Thymus (tissue), 11 donors: ENCODE measurements around the gene PAK4. TPM values are rescaled to one million over a fixed set of nuclear protein-coding genes. Genes with fewer than 3 reads are reported as not detected.
"Not testable (repeated sequence)": the region's sequence is repeated elsewhere in the genome, so short reads cannot be mapped to it uniquely, and the experiment has no call there.

Experiments
- DNase-seq, 9 donors: peaks; one replicate each; pipeline ENCODE4 v3.0.0-alpha.2; 2013; ENCODE audit warnings: low spot score in 9 of 9, low read depth in 6 of 9, missing footprints in 1 of 9
- H3K27ac ChIP-seq, 2 donors: one replicate each; pipeline ENCODE4 v1.5.1; 2013; ENCODE audit warnings: control low read depth in 1 of 2, low read depth in 1 of 2, low read length in 1 of 2, mild to moderate bottlenecking in 1 of 2, moderate library complexity in 1 of 2
- H3K27me3 ChIP-seq, 2 donors: one replicate each; pipeline ENCODE4 v1.5.1; 2013; ENCODE audit warnings: low read length in 1 of 2; ENCODE audit not compliant: control insufficient read depth in 2 of 2, insufficient read depth in 1 of 2
- H3K36me3 ChIP-seq, 2 donors: one replicate each; pipeline ENCODE4 v1.5.1; 2013; ENCODE audit warnings: low read length in 1 of 2, mild to moderate bottlenecking in 1 of 2, moderate library complexity in 1 of 2; ENCODE audit not compliant: control insufficient read depth in 2 of 2, insufficient read depth in 2 of 2
- H3K4me1 ChIP-seq, 2 donors: one replicate each; pipeline ENCODE4 v1.5.1; 2013; ENCODE audit warnings: low read length in 2 of 2; ENCODE audit not compliant: control insufficient read depth in 2 of 2, insufficient read depth in 2 of 2
- H3K4me3 ChIP-seq, 2 donors: one replicate each; pipeline ENCODE4 v1.5.1; 2013; ENCODE audit warnings: low read length in 2 of 2, control low read depth in 1 of 2, mild to moderate bottlenecking in 1 of 2
- H3K9me3 ChIP-seq, 2 donors: one replicate each; pipeline ENCODE4 v1.5.1; 2013; ENCODE audit warnings: low read length in 1 of 2, mild to moderate bottlenecking in 1 of 2; ENCODE audit not compliant: control insufficient read depth in 2 of 2, insufficient read depth in 1 of 2
- WGBS: extraction: QIAGEN DNeasy Blood & Tissue Kit; methylation state at CpG from one replicate; pipeline ENCODE4 v1.1.7; 2013; 5-methylcytosine and 5-hydroxymethylcytosine counted together
- polyA plus RNA-seq: library from polyadenylated mRNA; stranded (reverse); fragments of 200-250 nt; gene quantifications from one replicate; pipeline ENCODE4 v1.2.3, GENCODE V29; 2013
- total RNA-seq: library from RNA; stranded (reverse); fragments of 120-200 nt; gene quantifications from one replicate; pipeline ENCODE4 v1.2.4, GENCODE V29; 2013
- donor health status: healthy.

PAK4 gene
- total and polyA plus RNA-seq, 2 donors, result 1.9 to 14.4 TPM

DNA sequence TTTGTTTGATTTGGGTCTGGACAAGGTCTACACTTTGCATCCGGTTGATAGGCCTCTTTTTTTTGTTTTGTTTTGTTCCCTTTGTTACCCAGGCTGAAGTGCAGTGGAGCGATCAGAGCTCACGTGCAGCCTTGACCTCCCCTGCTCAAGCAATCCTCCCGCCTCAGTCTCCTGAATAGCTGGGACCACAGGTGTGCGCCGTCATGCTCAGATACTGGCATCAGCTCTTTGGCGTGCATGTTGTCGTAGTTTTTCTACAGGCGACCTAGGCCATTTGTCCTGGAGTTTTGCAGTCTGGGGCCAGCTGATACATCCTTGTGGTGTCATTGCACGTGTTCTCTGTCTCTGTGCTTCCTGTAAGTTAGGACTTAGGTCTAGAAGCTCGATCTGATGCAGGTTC, 16.3 kb downstream of the PAK4 start:
- no peak overlapping the region for H3K27ac ChIP-seq
- peaks cover 0 to 29% of the 10 kb centered on the region in 2 donors for H3K4me1 ChIP-seq
- no peaks in the 10 kb centered on the region for H3K9me3 ChIP-seq
- 70% methylated on average over 11 of the region's 11 CpGs for WGBS
- no peaks in the 10 kb centered on the region for H3K36me3 ChIP-seq
- no peaks in the 10 kb centered on the region for H3K27me3 ChIP-seq
- no peak overlapping the region for H3K4me3 ChIP-seq
- DNase-seq, result no peak

DNA sequence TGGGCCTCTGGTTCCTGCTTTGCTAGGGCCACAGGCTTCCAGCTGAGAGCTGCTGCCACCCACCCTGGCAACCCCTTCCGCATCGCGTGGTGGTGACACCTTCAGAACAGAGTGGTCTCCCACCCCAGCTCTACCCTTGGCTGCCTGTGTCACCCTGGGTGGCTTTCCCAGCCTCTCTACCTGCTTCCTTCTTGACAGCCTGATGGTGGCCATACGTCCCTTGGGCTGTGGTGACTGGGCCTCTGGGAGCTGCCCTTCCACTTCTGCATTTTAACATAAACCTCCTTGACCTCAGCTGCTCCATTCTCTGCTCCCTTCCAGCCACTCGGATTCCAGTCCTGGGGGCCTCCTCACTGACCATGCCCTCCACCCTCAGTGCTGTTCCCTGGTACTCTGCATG, 17.0 kb downstream of the PAK4 start:
- H3K36me3 ChIP-seq, result no peaks in the 10 kb centered on the region
- no peak overlapping the region for H3K27ac ChIP-seq
- DNase-seq, result no peak
- peaks cover 0 to 31% of the 10 kb centered on the region in 2 donors for H3K4me1 ChIP-seq
- no peaks in the 10 kb centered on the region for H3K9me3 ChIP-seq
- WGBS, result 93% methylated on average over 5 of the region's 5 CpGs
- no peaks in the 10 kb centered on the region for H3K27me3 ChIP-seq
- no peak overlapping the region for H3K4me3 ChIP-seq

DNA sequence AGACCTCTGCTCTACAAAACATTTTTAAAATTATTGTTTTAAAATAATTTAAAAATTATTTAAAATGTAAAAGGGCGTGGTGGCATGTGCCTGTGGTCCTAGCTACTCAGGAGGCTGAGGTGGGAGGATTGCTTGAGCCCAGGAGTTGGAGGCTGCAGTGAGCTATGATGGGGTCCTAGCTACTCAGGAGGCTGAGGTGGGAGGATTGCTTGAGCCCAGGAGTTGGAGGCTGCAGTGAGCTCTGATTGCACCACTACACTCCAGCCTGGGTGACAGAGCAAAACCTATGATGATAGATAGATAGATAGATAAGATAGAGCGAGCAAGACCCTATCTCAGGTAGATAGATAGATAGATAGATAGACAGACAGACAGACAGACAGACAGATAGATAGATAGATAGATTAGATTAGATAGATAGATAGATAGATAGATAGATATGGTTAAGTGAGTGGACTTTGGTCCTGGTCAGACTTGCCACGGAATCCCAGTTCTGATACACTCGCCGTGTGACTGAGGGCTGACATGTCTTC, 18.2 kb downstream of the PAK4 start:
- H3K4me1 ChIP-seq, result peaks cover 0 to 31% of the 10 kb centered on the region in 2 donors
- not testable (repeated sequence) for H3K27me3 ChIP-seq, H3K36me3 ChIP-seq, H3K4me3 ChIP-seq, H3K9me3 ChIP-seq, H3K27ac ChIP-seq, DNase-seq
- 96% methylated on average over 5 of the region's 5 CpGs for WGBS

DNA sequence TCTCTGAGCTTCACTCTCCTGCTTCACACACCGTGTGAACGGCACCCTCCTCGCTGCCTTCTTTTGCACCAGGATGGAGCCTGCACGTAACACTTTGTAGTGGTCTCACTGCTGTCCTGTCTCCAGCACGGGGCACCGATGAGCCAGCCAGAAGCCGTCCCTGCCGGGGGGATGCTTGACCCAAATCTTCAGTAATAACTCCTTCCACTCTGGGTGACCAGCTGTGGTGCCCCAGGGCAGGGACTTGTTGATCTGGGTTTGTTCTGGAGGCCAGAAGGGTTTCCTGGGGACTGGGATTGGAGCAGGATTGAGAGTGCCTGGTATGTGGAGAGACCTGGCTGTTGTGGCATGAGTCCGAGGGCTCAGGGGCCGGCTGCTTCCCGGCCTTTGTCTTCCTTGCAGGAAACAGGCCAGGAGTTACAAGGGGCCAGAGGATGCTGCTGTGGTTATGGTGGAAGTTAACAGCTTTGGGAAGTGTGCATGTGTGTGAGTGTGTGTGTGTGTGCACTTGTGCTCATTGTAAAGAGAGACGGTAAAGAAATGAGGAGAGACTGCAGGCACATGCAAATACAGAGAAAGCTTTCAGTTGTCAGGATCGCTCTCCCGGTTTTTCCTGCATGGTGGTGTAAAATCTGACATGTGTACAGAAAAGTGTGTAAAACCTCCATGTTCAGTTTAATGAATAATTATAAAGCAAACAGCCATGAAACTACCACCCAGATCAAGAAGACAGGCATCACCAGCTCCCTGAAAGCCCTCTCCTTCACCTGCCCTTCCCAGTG, 18.9 kb downstream of the PAK4 start:
- peaks cover 0 to 31% of the 10 kb centered on the region in 2 donors for H3K4me1 ChIP-seq
- H3K27me3 ChIP-seq, result no peaks in the 10 kb centered on the region
- H3K9me3 ChIP-seq, result no peaks in the 10 kb centered on the region
- 59% methylated on average over 14 of the region's 14 CpGs for WGBS
- H3K27ac ChIP-seq, result peak overlapping the region in 1 of 2 donors; percentile 15
- DNase-seq, result peak in 1 of 9 donors; percentile 29
- H3K4me3 ChIP-seq, result no peak overlapping the region
- H3K36me3 ChIP-seq, result peaks cover 0 to 4% of the 10 kb centered on the region in 2 donors

DNA sequence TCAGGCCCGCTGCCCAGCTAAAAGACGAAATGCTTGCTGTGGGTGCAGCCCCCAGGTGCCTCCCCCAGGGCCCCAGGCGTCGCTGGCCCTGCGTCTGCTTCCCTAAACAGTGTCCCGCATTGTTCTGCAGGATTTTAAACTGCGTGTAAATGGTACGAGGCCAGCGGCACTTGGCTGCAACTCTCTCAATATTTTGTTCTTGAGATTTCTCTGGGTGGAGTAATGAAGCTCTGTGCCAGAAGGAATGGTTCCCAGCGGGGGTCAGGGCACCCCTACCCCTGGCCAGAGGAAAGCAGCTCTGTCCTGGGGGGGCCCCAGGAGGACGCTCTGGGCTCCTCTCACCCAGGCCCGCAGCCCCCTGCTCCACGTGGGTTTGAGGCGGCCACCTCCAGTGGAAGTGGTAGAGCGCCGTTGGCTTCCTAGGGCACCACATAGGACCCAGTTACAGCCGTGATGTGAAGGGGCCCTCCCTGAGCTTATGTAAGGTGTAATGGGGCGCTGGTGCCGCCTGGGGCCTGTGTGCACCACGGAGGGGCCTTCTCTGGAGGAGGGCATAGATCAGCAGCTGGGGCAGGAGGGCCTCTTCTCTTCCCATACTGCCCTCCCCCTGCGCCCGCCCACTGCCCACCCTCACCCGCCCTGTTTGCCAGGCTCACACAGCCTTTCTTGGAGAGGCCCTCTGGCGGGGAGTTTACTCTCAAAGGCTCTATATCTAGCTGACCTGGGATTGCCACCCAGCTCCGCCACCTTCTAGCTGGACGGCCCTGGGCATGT, 19.8 kb downstream of the PAK4 start:
- peak in 5 of 9 donors; percentile 23 to 67 (median 41) for DNase-seq
- 57% methylated on average over 26 of the region's 26 CpGs for WGBS
- no peaks in the 10 kb centered on the region for H3K9me3 ChIP-seq
- peaks cover 0 to 31% of the 10 kb centered on the region in 2 donors for H3K4me1 ChIP-seq
- H3K27ac ChIP-seq, result peak overlapping the region in 1 of 2 donors; percentile 15
- peaks cover 0 to 4% of the 10 kb centered on the region in 2 donors for H3K36me3 ChIP-seq
- no peaks in the 10 kb centered on the region for H3K27me3 ChIP-seq
- H3K4me3 ChIP-seq, result no peak overlapping the region

DNA sequence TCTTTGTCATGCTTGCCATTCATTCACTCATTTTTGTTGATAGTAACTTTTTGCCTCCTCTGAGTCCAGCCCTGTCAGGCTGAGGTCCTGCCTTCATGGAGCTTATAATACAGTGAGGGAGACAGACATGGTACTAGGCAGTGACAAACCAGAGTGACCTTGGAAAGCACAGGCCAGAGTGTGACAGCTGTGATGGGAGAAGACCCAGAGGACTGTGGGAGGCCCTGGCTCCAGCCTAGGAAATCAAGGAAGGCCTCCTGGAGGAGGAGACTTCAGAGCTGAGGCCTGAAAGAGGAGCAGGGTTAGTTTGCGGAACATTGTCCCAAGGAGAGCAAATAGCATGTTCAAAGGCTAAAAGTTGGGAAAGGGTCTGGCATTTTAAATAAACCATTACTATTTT, 20.5 kb downstream of the PAK4 start:
- Histone ChIP-seq H3K4me3 (no peak overlapping the region), H3K4me1 (peaks cover under 1 to 32% of the 10 kb centered on the region in 2 donors), H3K27ac (no peak overlapping the region), H3K9me3 (no peaks in the 10 kb centered on the region), H3K27me3 (no peaks in the 10 kb centered on the region), H3K36me3 (peaks cover 0 to 4% of the 10 kb centered on the region in 2 donors)
- 98% methylated on average over 1 of the region's 1 CpG for WGBS
- DNase-seq, result no peak

DNA sequence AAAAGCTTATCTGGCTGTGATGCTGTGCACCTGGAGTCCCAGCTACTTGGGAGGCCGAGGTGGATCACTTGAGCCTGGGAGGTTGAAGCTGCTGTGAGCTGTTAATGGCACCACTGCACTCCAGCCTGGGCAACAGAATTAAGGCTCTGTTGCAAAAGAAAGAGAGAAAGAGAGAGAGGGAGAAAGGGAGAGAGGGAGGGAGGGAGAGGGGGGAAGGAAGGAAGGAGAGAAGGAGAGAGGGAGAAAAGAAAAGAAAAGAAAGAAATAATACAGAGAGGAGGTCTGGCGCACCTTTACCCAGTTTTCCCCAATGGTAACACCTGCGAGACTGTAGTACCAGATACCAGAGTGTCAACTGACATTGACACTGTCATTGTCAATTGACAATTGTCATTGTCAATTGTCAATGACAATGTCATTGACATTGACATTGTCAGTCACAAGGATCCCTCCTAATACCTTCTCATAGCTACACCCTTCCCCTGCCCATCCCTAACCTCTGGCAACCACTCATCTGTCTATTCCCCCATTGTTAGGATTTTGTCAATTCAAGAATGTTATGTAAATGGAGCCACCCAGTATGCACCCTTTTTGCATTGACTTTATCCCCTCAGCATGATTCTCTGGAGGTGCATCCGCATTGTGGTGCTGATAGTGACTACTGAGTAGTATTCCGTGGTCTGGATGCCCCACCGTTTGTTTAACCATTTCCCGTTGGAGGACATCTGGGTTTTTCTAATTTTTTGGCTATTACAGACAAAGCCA, 21.3 kb downstream of the PAK4 start:
- no peak for DNase-seq
- Histone ChIP-seq H3K4me1 (peaks cover 2 to 37% of the 10 kb centered on the region in 2 donors), H3K4me3 (no peak overlapping the region), H3K27ac (no peak overlapping the region), H3K9me3 (no peaks in the 10 kb centered on the region), H3K27me3 (no peaks in the 10 kb centered on the region), H3K36me3 (peaks cover 0 to 4% of the 10 kb centered on the region in 2 donors)
- WGBS, result 88% methylated on average over 7 of the region's 7 CpGs

DNA sequence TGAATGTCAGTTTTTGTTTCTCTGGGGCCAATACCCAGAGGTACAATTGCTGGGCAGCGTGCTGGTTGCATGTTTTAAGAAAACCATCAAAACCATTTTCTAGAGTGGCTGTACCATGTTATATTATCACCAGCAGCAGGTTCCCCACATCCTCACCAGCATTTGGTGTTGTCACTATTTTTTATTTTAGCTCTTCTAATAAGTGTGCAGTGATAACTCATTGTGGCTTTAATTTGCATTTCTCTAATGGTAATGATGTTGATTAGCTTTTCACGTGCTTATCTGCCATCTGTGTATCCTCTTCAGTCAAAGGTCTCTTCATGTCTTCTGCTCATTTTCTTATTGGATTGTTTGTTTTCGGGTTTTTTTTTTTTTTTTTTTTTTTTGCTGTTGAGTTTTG, 21.9 kb downstream of the PAK4 start:
- H3K4me3 ChIP-seq, result no peak overlapping the region
- no peaks in the 10 kb centered on the region for H3K9me3 ChIP-seq
- 83% methylated on average over 3 of the region's 3 CpGs for WGBS
- no peaks in the 10 kb centered on the region for H3K27me3 ChIP-seq
- no peak for DNase-seq
- H3K27ac ChIP-seq, result no peak overlapping the region
- peaks cover 2 to 35% of the 10 kb centered on the region in 2 donors for H3K4me1 ChIP-seq
- peaks cover 0 to 4% of the 10 kb centered on the region in 2 donors for H3K36me3 ChIP-seq
